Measurements from ENCODE around the gene PRRG2.

DNA sequence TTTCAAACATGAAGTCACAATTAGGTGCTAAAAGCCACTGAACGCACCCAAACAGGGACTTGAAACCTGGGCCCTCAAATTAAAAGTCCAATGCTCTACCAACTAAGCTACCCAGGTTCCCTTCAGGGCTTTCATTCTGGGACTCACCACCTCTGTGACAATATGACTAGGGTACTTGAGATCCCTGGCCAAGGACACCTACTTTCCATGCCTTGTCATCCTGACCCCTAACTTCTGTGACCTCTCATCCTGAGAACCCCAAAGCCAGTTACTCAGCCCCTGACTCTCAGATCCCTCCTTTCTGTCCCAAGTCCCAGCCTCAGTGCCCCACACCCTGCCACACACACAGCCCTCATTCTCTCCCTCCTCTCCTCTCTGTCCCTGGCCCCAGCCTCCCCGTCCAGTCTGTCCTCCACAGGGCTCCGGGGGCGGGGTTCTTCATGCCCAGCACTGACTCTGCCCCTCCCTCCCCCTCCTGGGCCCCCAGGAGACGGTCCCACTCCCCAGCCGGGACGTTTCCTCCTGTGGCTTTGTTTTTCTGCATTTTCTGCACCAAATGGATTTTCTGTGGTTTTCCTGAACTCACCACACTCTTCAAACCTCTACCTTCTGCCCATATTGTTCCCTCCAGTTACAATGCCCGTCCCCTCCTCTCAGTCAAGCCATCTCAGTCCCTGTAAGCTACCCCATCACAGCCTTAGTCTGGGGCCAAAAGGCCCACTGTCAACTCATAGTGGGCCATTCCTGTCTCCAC is 46.3 kb upstream of the PRRG2 start:
- TF ChIP-seq POLR2A (IDR thresholded peaks at IDR 0.05; ENCODE audit: low read length) (no peak), GATA1 (IDR thresholded peaks at IDR 0.05; ENCODE audit: low read depth, low read length) (no peak)
